Ovary (tissue), 9 donors: Measurements from ENCODE around the gene BRINP3. TPM values are rescaled to one million over a fixed set of nuclear protein-coding genes. Genes with fewer than 3 reads are reported as not detected.

ENCODE experiments used
- DNase-seq, 5 donors: peaks; one replicate each; pipeline ENCODE4 v3.0.0-alpha.2; 2019 to 2020
- H3K27ac ChIP-seq, 2 donors: fragments of 200-600 bp; one replicate each; pipeline versions ENCODE4 v1.5.1 to v1.8.0; 2019 to 2022
- H3K27me3 ChIP-seq: fragments of 200-600 bp; one replicate; pipeline ENCODE4 v1.8.0; 2022
- H3K36me3 ChIP-seq: fragments of 200-600 bp; sonication (generic); one replicate; pipeline ENCODE4 v1.5.1; 2019
- H3K4me1 ChIP-seq: one replicate; pipeline ENCODE4 v1.8.1; 2013; ENCODE audit warnings: mild to moderate bottlenecking, moderate library complexity; ENCODE audit not compliant: insufficient read depth
- H3K4me3 ChIP-seq: fragments of 200-600 bp; sonication (generic); one replicate; pipeline ENCODE4 v1.5.1; 2017
- H3K9me3 ChIP-seq, 2 donors: fragments of 200-600 bp in 1 of 2; sonication (generic) in 1 of 2; one replicate each; pipeline versions ENCODE4 v1.5.1 to v1.8.1; 2013 to 2019; ENCODE audit warnings: mild to moderate bottlenecking in 1 of 2, moderate library complexity in 1 of 2
- CTCF ChIP-seq, 3 donors: fragments of 450-650 bp in 2 of 3; fragments of 200-600 bp in 1 of 3; IDR thresholded peaks; one replicate each; pipeline versions ENCODE4 v1.5.1 to v1.8.0; 2016 to 2022; ENCODE audit warnings: antibody characterized with exemption in 3 of 3, mild to moderate bottlenecking in 1 of 3
- EP300 ChIP-seq: sonication (generic); formaldehyde crosslinking; IDR thresholded peaks from one replicate; pipeline ENCODE4 v1.6.1; 2017; ENCODE audit warnings: antibody characterized with exemption
- POLR2A ChIP-seq: fragments of 450-650 bp; IDR thresholded peaks from one replicate; pipeline ENCODE4 v1.6.1; 2017; ENCODE audit warnings: antibody characterized with exemption, mild to moderate bottlenecking, moderate library complexity
- WGBS, 3 donors: extraction: QIAGEN DNeasy Blood & Tissue Kit in 1 of 3; methylation state at CpG; one replicate each; pipeline versions ENCODE4 v1.1.5 to v1.1.7; 2013 to 2017; 5-methylcytosine and 5-hydroxymethylcytosine counted together
- intact Hi-C, 4 donors: fragments of 100-400 bp; cut with DNase I; formaldehyde crosslinking; loops; one replicate each; pipeline versions ENCODE4 v1.11.0 to v1.15.1; 2022 to 2023
- polyA plus RNA-seq, 2 donors: library from polyadenylated mRNA; stranded (reverse); fragments of 200-250 nt in 1 of 2; fragments of 350-450 nt in 1 of 2; fragmentation: Illumina TruSeq in 1 of 2; extraction: RNeasy Lipid Tissue Mini Kit (QIAGEN cat#74804) in 1 of 2; gene quantifications; one replicate each; pipeline ENCODE4 v1.2.3, GENCODE V29; 2013 to 2014
- total RNA-seq, 7 donors: library from RNA; depleted of rRNA in 2 of 7; stranded (reverse); fragments of >200 nt in 2 of 7; fragmentation: NEBNext Ultra II Directional in 3 of 7; extraction: Animal tissue kit (Norgen Biotek cat#: 25700) in 3 of 7; gene quantifications; one replicate each; pipeline versions ENCODE4 v1.1.0 to v1.2.4, GENCODE V29; 2016 to 2023
- donor health status: DM: no; HTN: no; CAD: no; lungs with moderate emphysema.
- donor health status: DM: no; HTN: no; CAD: no.
- donor health status: Bipolar disorder and iron deficiency.
- donor health status: DM: yes; HTN: yes; CAD: no.
- donor health status: DM: no; HTN: no; CAD: no.
- donor health status: DM: yes; HTN: yes; CAD: no.

The BRINP3 gene
- total and polyA plus RNA-seq, 9 donors = 0.08 to 0.52 (median 0.23) TPM; not detected in 5

GRCh38 chr1:190067592-190067991 is 410.1 kb downstream of the BRINP3 start:
- DNase-seq = no peak
- intact Hi-C loops = no loop called here
- Histone ChIP-seq H3K36me3 (no peaks in the 10 kb centered on the region), H3K9me3 (no peaks in the 10 kb centered on the region), H3K4me1 (no peaks in the 10 kb centered on the region), H3K27me3 (no peaks in the 10 kb centered on the region), H3K4me3 (no peak overlapping the region), H3K27ac (no peak overlapping the region)
- WGBS, 3 donors = 78 to 81% (median 79%) methylated on average over 3 of the region's 3 CpGs
- no peak for TF ChIP-seq POLR2A
- TF ChIP-seq CTCF (IDR thresholded peaks at IDR 0.05) = no peak
- no peak for TF ChIP-seq EP300

GRCh38 chr1:190066011-190066410 is 411.7 kb downstream of the BRINP3 start:
- no peaks in the 10 kb centered on the region for H3K36me3 ChIP-seq
- H3K9me3 ChIP-seq = no peaks in the 10 kb centered on the region
- intact Hi-C loops = no loop called here
- no peak for DNase-seq
- H3K4me3 ChIP-seq = no peak overlapping the region
- WGBS, 3 donors = 75 to 85% (median 79%) methylated on average over 2 of the region's 2 CpGs
- no peak overlapping the region for H3K27ac ChIP-seq
- no peaks in the 10 kb centered on the region for H3K4me1 ChIP-seq
- TF ChIP-seq CTCF (IDR thresholded peaks at IDR 0.05) (no peak), POLR2A (no peak), EP300 (no peak)
- H3K27me3 ChIP-seq = no peaks in the 10 kb centered on the region

GRCh38 chr1:190049314-190049713 is 428.4 kb downstream of the BRINP3 start:
- intact Hi-C loops = no loop called here
- no peak overlapping the region for H3K4me3 ChIP-seq
- no peaks in the 10 kb centered on the region for H3K36me3 ChIP-seq
- 47 to 51% (median 47%) methylated on average over 1 of the region's 1 CpG for WGBS, 3 donors
- no peak for DNase-seq
- TF ChIP-seq CTCF (IDR thresholded peaks at IDR 0.05) = no peak
- TF ChIP-seq POLR2A = no peak
- no peak for TF ChIP-seq EP300
- no peaks in the 10 kb centered on the region for H3K4me1 ChIP-seq
- no peaks in the 10 kb centered on the region for H3K27me3 ChIP-seq
- H3K27ac ChIP-seq = no peak overlapping the region
- H3K9me3 ChIP-seq = no peaks in the 10 kb centered on the region
